ENCODE results near the gene MASP1.

MASP1 gene

GRCh38 chr3:187292631-187293515, 1.3 kb upstream of the MASP1 start:
- no peak for DNase-seq

- no peak for DNase-seq
These were observed 644 bp upstream of the MASP1 start for GRCh38 chr3:187292181-187292580.

- DNase-seq, result no peak
These were observed 481 bp downstream of the MASP1 start for GRCh38 chr3:187291001-187291511.

- no peak for DNase-seq
These were observed 1.0 kb downstream of the MASP1 start for GRCh38 chr3:187290503-187290902.

GRCh38 chr3:187288855-187289605, 2.5 kb downstream of the MASP1 start:
- no peak for DNase-seq

GRCh38 chr3:187288131-187288854, 3.2 kb downstream of the MASP1 start:
- no peak for DNase-seq

GRCh38 chr3:187287256-187287655, 4.3 kb downstream of the MASP1 start:
- DNase-seq, result no peak

GRCh38 chr3:187286467-187287059, 5.0 kb downstream of the MASP1 start:
- DNase-seq, result no peak

- DNase-seq, result no peak
These were observed 10.3 kb downstream of the MASP1 start for GRCh38 chr3:187281191-187281714.

- DNase-seq, result no peak
These were observed 10.9 kb downstream of the MASP1 start for GRCh38 chr3:187280644-187281043.

GRCh38 chr3:187277129-187277462, 14.4 kb downstream of the MASP1 start:
- no peak for DNase-seq

GRCh38 chr3:187276397-187277128, 15.0 kb downstream of the MASP1 start:
- DNase-seq, result no peak

- no peak for DNase-seq
These were observed 16.6 kb downstream of the MASP1 start for GRCh38 chr3:187274977-187275338.

- DNase-seq, result no peak
These were observed 17.1 kb downstream of the MASP1 start for GRCh38 chr3:187274315-187274976.

GRCh38 chr3:187271582-187271981, 20.0 kb downstream of the MASP1 start:
- DNase-seq, result no peak

- DNase-seq, result no peak
These were observed 22.1 kb downstream of the MASP1 start for GRCh38 chr3:187269486-187269885.

GRCh38 chr3:187267306-187267705, 24.2 kb downstream of the MASP1 start:
- DNase-seq, result no peak

- no peak for DNase-seq
These were observed 24.8 kb downstream of the MASP1 start for GRCh38 chr3:187266691-187267090.

GRCh38 chr3:187265461-187265955, 26.0 kb downstream of the MASP1 start:
- DNase-seq, result no peak

GRCh38 chr3:187264911-187265310, 26.6 kb downstream of the MASP1 start:
- DNase-seq, result no peak

- no peak for DNase-seq
These were observed 27.5 kb downstream of the MASP1 start for GRCh38 chr3:187264021-187264420.

Data from AML-193 (cell line).